T-helper 2 cell (primary cell): ENCODE results near the gene PRRG1.
"Not testable (repeated sequence)": the region's sequence is repeated elsewhere in the genome, so short reads cannot be mapped to it uniquely, and the experiment has no call there.

ENCODE experiments used
- DNase-seq, 5 experiments: peaks; one replicate each; pipeline versions ENCODE4 v3.0.0 to v3.0.0-alpha.2; 2012 to 2022
- total RNA-seq, 2 donors: gene quantifications; one replicate each; lab custom pipeline; 2026; lab: John Stamatoyannopoulos, UW

The PRRG1 gene
- 0 to 0.27 reads per million in 2 donors for total RNA-seq

GRCh38 chrX:37349221-37350033, at the start of gene PRRG1:
Gene PRRG1, plus strand, starts transcription at chrX:37349364. Its CDS starts 56,886 bp downstream, at chrX:37406250.
- DNase-seq: no peak

- no peak for DNase-seq
Measured at GRCh38 chrX:37302569-37302968, 46.6 kb upstream of the PRRG1 start.

GRCh38 chrX:37305238-37305637, 43.9 kb upstream of the PRRG1 start:
- not testable (repeated sequence) for DNase-seq

GRCh38 chrX:37314531-37314930, 34.6 kb upstream of the PRRG1 start:
- no peak for DNase-seq

- DNase-seq: no peak
Measured at GRCh38 chrX:37315511-37316248, 33.5 kb upstream of the PRRG1 start.

- no peak for DNase-seq
Measured at GRCh38 chrX:37320541-37321203, 28.5 kb upstream of the PRRG1 start.

GRCh38 chrX:37330642-37331041, 18.5 kb upstream of the PRRG1 start:
- DNase-seq: no peak

- no peak for DNase-seq
Measured at GRCh38 chrX:37331546-37331945, 17.6 kb upstream of the PRRG1 start.

GRCh38 chrX:37332055-37332454, 17.1 kb upstream of the PRRG1 start:
- no peak for DNase-seq

GRCh38 chrX:37332987-37333658, 16.0 kb upstream of the PRRG1 start:
- no peak for DNase-seq

- no peak for DNase-seq
Measured at GRCh38 chrX:37347420-37347819, 1.7 kb upstream of the PRRG1 start.

GRCh38 chrX:37348231-37348970, 763 bp upstream of the PRRG1 start:
- DNase-seq: no peak

- DNase-seq: no peak
Measured at GRCh38 chrX:37348971-37349220, 268 bp upstream of the PRRG1 start.

GRCh38 chrX:37350034-37350365, 836 bp downstream of the PRRG1 start:
- no peak for DNase-seq

- DNase-seq: no peak
Measured at GRCh38 chrX:37353646-37354045, 4.5 kb downstream of the PRRG1 start.

- no peak for DNase-seq
Measured at GRCh38 chrX:37357436-37357835, 8.3 kb downstream of the PRRG1 start.

GRCh38 chrX:37361596-37361995, 12.4 kb downstream of the PRRG1 start:
- DNase-seq: no peak

GRCh38 chrX:37364666-37365065, 15.5 kb downstream of the PRRG1 start:
- no peak for DNase-seq

- DNase-seq: no peak
Measured at GRCh38 chrX:37367946-37368345, 18.8 kb downstream of the PRRG1 start.

- DNase-seq: no peak
Measured at GRCh38 chrX:37370499-37371141, 21.5 kb downstream of the PRRG1 start.

GRCh38 chrX:37371578-37371991, 22.4 kb downstream of the PRRG1 start:
- no peak for DNase-seq

GRCh38 chrX:37378404-37378803, 29.2 kb downstream of the PRRG1 start:
- no peak for DNase-seq
